Activated CD8-positive, alpha-beta T cell treated with anti-CD3 and anti-CD28 coated beads, Interleukin-2, amount 10 ng/mL, durations not matched to agents 7 days and 5 days (primary cell): Measurements from ENCODE around the gene TNFAIP2. TPM values are rescaled to one million over a fixed set of nuclear protein-coding genes. Genes with fewer than 3 reads are reported as not detected.
A peak's percentile ranks its signal among the peaks of the same experiment; 100 is the strongest.

Source experiments
- ATAC-seq: fragments of 150-1000 bp; cut with Tn5 transposase; one replicate; pipeline ENCODE4 v1.10.0; 2021; ENCODE audit warnings: moderate library complexity
- CTCF ChIA-PET: fragments of 350-600 bp; sonication (Branson Sonifier 250); formaldehyde crosslinking; loops from one replicate; lab custom pipeline; 2021; ENCODE audit warnings: antibody characterized with exemption; lab: Charles Lee
- POLR2A ChIA-PET: fragments of 350-600 bp; sonication (Branson Sonifier 250); formaldehyde crosslinking; loops from one replicate; lab custom pipeline; 2021; ENCODE audit warnings: antibody characterized with exemption; lab: Charles Lee
- DNase-seq: peaks from one replicate; pipeline ENCODE4 v3.0.0-alpha.2; 2020
- H3K27ac Mint-ChIP-seq: one replicate; pipeline ENCODE4 v1.8.0; 2021; ENCODE audit warnings: mild to moderate bottlenecking, mixed read lengths
- H3K27me3 Mint-ChIP-seq: one replicate; pipeline ENCODE4 v1.8.0; 2021; ENCODE audit warnings: low read depth, mixed read lengths
- H3K36me3 Mint-ChIP-seq: one replicate; pipeline ENCODE4 v1.8.0; 2021; ENCODE audit warnings: low read depth, mixed read lengths
- H3K4me1 Mint-ChIP-seq: one replicate; pipeline ENCODE4 v1.8.0; 2021; ENCODE audit warnings: low read depth, mixed read lengths
- H3K4me3 Mint-ChIP-seq: one replicate; pipeline ENCODE4 v1.8.0; 2021; ENCODE audit warnings: mild to moderate bottlenecking, mixed read lengths
- H3K9me3 Mint-ChIP-seq: one replicate; pipeline ENCODE4 v1.8.0; 2022; ENCODE audit warnings: mixed read lengths; ENCODE audit not compliant: insufficient read depth
- total RNA-seq, 2 experiments: library from RNA; stranded (reverse); gene quantifications; one replicate each; pipeline ENCODE4 v1.2.3, GENCODE V29; 2021

The TNFAIP2 gene
- total RNA-seq, 2 experiments from 2014 or later, result 0.23 to 0.71 TPM

- no peak overlapping the region for H3K4me3 Mint-ChIP-seq
- no peak overlapping the region for H3K27ac Mint-ChIP-seq
- no peaks in the 10 kb centered on the region for H3K4me1 Mint-ChIP-seq
- DNase-seq, result no peak
- CTCF ChIA-PET, result no interaction called here
- no peaks in the 10 kb centered on the region for H3K9me3 Mint-ChIP-seq
- peaks cover under 1% of the 10 kb centered on the region for H3K27me3 Mint-ChIP-seq
- ATAC-seq, result no peak
- POLR2A ChIA-PET, result no interaction called here
- no peaks in the 10 kb centered on the region for H3K36me3 Mint-ChIP-seq
These were observed 6.2 kb downstream of the TNFAIP2 start for GRCh38 chr14:103129301-103130016.

DNA sequence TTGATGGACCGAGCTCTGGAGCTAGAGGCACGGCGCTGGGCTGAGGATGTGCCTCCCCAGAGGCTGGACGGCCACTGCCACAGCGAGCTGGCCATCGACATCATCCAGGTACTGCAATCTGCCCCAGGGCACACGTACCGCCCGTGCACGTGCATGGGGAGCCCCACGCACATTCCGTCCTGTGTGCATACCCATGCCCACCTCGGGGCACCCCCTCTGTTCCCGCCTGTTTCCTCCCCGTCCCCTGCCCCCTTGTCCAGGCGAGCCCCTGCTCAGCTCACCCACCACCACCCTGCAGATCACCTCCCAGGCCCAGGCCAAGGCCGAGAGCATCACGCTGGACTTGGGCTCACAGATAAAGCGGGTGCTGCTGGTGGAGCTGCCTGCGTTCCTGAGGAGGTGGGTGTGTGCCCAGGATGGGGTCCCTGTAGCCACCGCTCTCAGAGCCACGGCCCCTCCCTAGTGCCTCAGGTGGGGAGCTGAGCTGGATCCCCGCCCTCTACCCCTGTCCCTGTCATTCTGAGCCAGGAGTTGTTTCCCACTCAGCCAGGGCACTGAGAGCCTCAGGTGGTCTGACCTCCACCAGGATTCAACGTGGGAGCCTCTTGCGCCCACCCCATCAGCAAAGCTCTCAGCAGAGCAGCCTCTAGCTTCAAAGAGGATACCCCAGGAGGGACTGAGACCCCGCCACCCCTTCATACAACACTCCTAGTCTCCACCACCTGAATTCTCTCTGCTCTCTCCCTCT lies 6.9 kb downstream of the TNFAIP2 start:
- H3K4me1 Mint-ChIP-seq, result no peaks in the 10 kb centered on the region
- POLR2A ChIA-PET, result no interaction called here
- H3K36me3 Mint-ChIP-seq, result no peaks in the 10 kb centered on the region
- no peak overlapping the region for H3K27ac Mint-ChIP-seq
- CTCF ChIA-PET, result no interaction called here
- ATAC-seq, result no peak
- H3K27me3 Mint-ChIP-seq, result no peaks in the 10 kb centered on the region
- H3K9me3 Mint-ChIP-seq, result no peaks in the 10 kb centered on the region
- no peak for DNase-seq
- H3K4me3 Mint-ChIP-seq, result no peak overlapping the region

DNA sequence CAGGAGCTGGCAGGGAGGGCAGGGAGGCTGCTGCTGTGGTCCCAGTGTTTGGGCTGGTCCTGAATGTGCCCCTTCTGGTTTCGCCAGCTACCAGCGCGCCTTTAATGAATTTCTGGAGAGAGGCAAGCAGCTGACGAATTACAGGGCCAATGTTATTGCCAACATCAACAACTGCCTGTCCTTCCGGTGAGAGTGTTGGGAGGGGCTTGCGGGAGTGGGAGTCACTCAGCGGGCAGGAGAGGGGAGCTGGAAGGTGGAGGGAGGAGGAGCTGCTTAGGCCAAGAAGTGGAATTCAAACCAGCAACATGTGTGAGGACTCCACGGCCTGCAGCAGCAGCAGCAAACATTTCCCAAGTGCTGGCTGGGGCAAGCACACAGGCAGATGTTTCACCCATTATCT lies 7.7 kb downstream of the TNFAIP2 start:
- no peak overlapping the region for H3K27ac Mint-ChIP-seq
- DNase-seq (no peak), ATAC-seq (no peak)
- no peaks in the 10 kb centered on the region for H3K4me1 Mint-ChIP-seq
- H3K27me3 Mint-ChIP-seq, result no peaks in the 10 kb centered on the region
- no peak overlapping the region for H3K4me3 Mint-ChIP-seq
- CTCF ChIA-PET, result no interaction called here
- no peaks in the 10 kb centered on the region for H3K9me3 Mint-ChIP-seq
- no peaks in the 10 kb centered on the region for H3K36me3 Mint-ChIP-seq
- POLR2A ChIA-PET, result no interaction called here

DNA sequence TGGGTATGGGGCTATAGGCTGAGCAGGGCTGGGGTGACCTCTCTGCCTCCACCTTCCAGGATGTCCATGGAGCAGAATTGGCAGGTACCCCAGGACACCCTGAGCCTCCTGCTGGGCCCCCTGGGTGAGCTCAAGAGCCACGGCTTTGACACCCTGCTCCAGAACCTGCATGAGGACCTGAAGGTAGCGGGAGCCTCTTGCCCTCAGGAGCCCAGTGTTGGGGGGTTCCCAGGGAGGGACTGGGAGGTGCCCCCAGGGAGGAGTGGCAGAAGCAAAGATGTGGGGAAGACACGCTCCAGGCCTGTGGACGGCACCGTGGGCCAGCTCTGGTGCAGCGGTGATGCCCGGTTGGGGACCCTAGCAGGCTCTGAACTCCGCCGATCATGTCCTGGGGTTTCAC lies 8.3 kb downstream of the TNFAIP2 start:
- Mint-ChIP-seq H3K27me3 (no peaks in the 10 kb centered on the region), H3K4me1 (no peaks in the 10 kb centered on the region), H3K4me3 (no peak overlapping the region), H3K36me3 (no peaks in the 10 kb centered on the region), H3K9me3 (no peaks in the 10 kb centered on the region), H3K27ac (no peak overlapping the region)
- no peak for ATAC-seq
- ChIA-PET CTCF (no interaction called here), POLR2A (no interaction called here)
- no peak for DNase-seq

DNA sequence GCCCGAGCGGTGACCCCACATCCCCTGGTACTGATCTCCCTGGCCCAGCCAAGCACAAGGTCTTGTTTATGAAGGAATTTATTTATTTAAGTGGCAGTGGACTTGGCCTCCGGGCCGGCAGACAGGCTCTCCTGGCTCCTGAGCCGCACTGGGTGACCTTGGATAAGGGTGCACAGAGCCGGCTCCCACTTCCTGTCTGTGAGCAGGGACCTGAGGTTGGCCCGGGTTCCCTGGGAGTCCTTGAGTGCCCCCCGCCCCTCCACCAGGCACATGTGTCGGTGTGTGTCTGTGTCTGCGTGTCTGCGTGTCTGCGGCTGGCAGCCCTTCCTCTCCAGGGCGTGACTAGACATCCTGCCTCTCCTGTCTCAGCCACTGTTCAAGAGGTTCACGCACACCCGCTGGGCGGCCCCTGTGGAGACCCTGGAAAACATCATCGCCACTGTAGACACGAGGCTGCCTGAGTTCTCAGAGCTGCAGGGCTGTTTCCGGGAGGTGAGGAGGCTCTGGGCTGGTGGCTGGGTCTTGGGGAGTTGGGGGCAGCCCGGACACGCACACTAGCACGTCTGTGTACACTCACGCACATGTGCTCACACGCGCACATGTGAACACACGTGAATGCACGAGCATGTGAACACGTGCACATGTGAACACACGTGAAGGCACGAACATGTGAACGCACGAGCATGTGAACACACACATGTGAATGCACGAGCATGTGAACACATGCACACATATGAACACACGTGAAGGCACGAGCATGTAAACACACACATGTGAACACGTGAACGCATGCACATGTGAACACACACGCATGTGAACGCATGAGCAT lies 9.3 kb downstream of the TNFAIP2 start:
- ATAC-seq, result no peak
- H3K9me3 Mint-ChIP-seq, result no peaks in the 10 kb centered on the region
- H3K27me3 Mint-ChIP-seq, result no peaks in the 10 kb centered on the region
- POLR2A ChIA-PET, result no interaction called here
- no peaks in the 10 kb centered on the region for H3K36me3 Mint-ChIP-seq
- CTCF ChIA-PET, result no interaction called here
- H3K27ac Mint-ChIP-seq, result no peak overlapping the region
- H3K4me1 Mint-ChIP-seq, result no peaks in the 10 kb centered on the region
- no peak overlapping the region for H3K4me3 Mint-ChIP-seq
- DNase-seq, result no peak

DNA sequence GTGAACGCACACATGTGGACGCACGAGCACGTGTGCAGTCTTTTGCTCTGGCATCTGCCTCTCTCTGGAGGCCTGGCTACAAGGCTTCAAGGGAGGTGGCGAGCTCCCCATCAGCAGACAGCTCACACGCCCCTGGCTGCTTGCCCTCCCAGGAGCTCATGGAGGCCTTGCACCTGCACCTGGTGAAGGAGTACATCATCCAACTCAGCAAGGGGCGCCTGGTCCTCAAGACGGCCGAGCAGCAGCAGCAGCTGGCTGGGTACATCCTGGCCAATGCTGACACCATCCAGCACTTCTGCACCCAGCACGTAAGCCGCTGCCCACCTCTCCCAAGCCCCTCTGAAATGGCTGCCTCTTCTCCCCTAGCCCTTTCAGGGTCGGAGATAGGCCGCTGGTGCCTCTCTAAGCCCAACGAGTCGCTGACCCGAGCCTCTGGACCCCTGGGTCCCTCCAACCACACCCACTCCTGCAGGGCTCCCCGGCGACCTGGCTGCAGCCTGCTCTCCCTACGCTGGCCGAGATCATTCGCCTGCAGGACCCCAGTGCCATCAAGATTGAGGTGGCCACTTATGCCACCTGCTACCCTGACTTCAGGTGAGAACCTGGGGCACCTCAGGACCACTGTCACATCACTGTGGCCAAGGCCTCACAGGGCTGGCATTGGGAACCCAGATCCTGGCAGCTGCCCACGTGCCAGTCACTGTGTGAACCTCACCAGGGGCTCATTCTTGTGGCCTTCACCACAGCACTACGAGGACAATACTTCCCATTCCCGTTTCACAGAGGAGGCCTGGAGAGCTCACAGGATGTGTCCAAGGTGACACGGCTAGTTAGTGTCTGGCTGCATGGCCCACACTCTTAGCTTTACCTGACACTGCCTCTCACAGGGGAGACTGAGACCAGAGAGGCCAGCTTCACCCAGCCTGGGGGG lies 10.2 kb downstream of the TNFAIP2 start:
- H3K36me3 Mint-ChIP-seq, result no peaks in the 10 kb centered on the region
- H3K4me3 Mint-ChIP-seq, result no peak overlapping the region
- DNase-seq, result no peak
- no peaks in the 10 kb centered on the region for H3K9me3 Mint-ChIP-seq
- no peaks in the 10 kb centered on the region for H3K27me3 Mint-ChIP-seq
- CTCF ChIA-PET, result no interaction called here
- no peak for ATAC-seq
- POLR2A ChIA-PET, result no interaction called here
- no peaks in the 10 kb centered on the region for H3K4me1 Mint-ChIP-seq
- H3K27ac Mint-ChIP-seq, result no peak overlapping the region

GRCh38 chr14:103134405-103134804 lies 11.1 kb downstream of the TNFAIP2 start:
- Mint-ChIP-seq H3K4me1 (no peaks in the 10 kb centered on the region), H3K4me3 (no peak overlapping the region)
- POLR2A ChIA-PET, result no interaction called here

GRCh38 chr14:103134919-103135318 lies 11.7 kb downstream of the TNFAIP2 start:
- ATAC-seq, result no peak
- no peak overlapping the region for H3K4me3 Mint-ChIP-seq
- no peaks in the 10 kb centered on the region for H3K4me1 Mint-ChIP-seq
- no peak for DNase-seq
- no peaks in the 10 kb centered on the region for H3K36me3 Mint-ChIP-seq
- ChIA-PET POLR2A (no interaction called here), CTCF (no interaction called here)
- H3K27me3 Mint-ChIP-seq, result no peaks in the 10 kb centered on the region
- H3K9me3 Mint-ChIP-seq, result no peaks in the 10 kb centered on the region
- H3K27ac Mint-ChIP-seq, result no peak overlapping the region

More at GRCh38 chr14:103134405-103134804, 11.1 kb downstream of the TNFAIP2 start:
- CTCF ChIA-PET, result no interaction called here
- Mint-ChIP-seq H3K27me3 (no peaks in the 10 kb centered on the region), H3K9me3 (no peaks in the 10 kb centered on the region), H3K27ac (no peak overlapping the region), H3K36me3 (no peaks in the 10 kb centered on the region)
- ATAC-seq, result no peak
- DNase-seq, result no peak

GRCh38 chr14:103135333-103136260 lies 12.3 kb downstream of the TNFAIP2 start:
- Mint-ChIP-seq H3K27ac (peak overlapping the region; percentile 34), H3K4me3 (no peak overlapping the region)
- CTCF ChIA-PET, result no interaction called here

DNA sequence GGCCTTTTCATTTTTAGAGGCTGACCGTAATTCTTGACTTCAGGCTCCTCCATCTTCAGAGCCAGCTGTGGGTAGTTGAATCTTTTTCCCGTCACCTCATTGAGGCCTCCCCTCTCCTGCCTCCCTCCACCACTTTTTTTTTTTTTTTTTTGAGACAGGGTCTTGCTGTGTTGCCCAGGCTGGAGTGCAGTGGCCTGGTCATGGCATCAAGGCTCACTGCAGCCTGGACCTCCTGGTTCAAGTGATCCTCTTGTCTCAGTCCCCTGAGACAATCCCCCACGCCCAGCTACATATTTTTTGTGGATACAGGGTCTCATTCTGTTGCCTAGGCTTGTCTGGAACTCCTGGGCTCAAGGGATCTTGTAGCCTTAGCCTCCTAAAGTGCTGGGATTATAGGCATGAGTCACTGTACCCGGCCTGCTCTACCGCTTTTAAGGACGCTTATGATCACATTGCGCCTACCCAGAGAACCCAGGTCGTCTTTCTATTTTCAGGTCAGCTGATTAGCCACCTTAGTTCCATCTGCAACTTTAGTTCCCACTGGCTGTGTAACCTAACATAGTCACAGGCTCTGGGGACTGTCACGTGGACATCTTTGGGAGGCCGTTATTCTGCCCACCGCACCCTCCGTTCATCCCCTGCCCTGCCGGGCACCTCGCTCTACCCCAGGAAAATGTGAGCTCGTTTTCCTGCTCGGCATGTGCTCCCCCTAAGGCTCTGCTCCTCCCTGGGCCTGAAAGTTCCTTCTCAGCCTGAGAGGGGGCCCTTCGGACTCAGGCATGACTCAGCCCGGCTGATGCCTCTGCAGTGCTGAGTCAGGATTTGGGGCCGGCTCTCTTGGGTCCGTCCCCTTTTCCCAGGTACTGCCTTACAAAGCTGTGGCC lies 13.4 kb downstream of the TNFAIP2 start:
- CTCF ChIA-PET, result no interaction called here

More at GRCh38 chr14:103135333-103136260, 12.3 kb downstream of the TNFAIP2 start:
- ATAC-seq (no peak), DNase-seq (no peak)
- POLR2A ChIA-PET, result no interaction called here
- H3K9me3 Mint-ChIP-seq, result no peaks in the 10 kb centered on the region
- H3K36me3 Mint-ChIP-seq, result no peaks in the 10 kb centered on the region
- H3K27me3 Mint-ChIP-seq, result no peaks in the 10 kb centered on the region
- peaks cover 1% of the 10 kb centered on the region for H3K4me1 Mint-ChIP-seq

More for the DNA sequence above, 13.4 kb downstream of the TNFAIP2 start:
- H3K27ac Mint-ChIP-seq, result no peak overlapping the region
- ATAC-seq, result no peak
- H3K4me3 Mint-ChIP-seq, result no peak overlapping the region
- no peaks in the 10 kb centered on the region for H3K9me3 Mint-ChIP-seq
- DNase-seq, result no peak
- peaks cover 5% of the 10 kb centered on the region for H3K4me1 Mint-ChIP-seq
- no peaks in the 10 kb centered on the region for H3K36me3 Mint-ChIP-seq
- POLR2A ChIA-PET, result no interaction called here
- peaks cover 4% of the 10 kb centered on the region for H3K27me3 Mint-ChIP-seq
